Upper lobe of right lung (tissue), 1 donor: ENCODE data around the gene UHRF2. TPM values are rescaled to one million over a fixed set of nuclear protein-coding genes. Genes with fewer than 3 reads are reported as not detected.

Source experiments
- ATAC-seq: fragments of 200-7000 bp; cut with Tn5 transposase; one replicate; pipeline ENCODE4 v1.9.1; 2020; ENCODE audit warnings: mild to moderate bottlenecking, moderate library complexity
- DNase-seq: peaks from one replicate; pipeline ENCODE4 v3.0.0-alpha.2; 2020
- H3K27ac ChIP-seq: fragments of 200-600 bp; one replicate; pipeline ENCODE4 v1.8.0; 2022
- H3K27me3 ChIP-seq: fragments of 200-600 bp; one replicate; pipeline ENCODE4 v1.8.0; 2022; ENCODE audit warnings: mild to moderate bottlenecking
- H3K36me3 ChIP-seq: fragments of 200-600 bp; one replicate; pipeline ENCODE4 v1.8.0; 2022
- H3K4me1 ChIP-seq: fragments of 200-600 bp; one replicate; pipeline ENCODE4 v1.8.0; 2022
- H3K4me3 ChIP-seq: fragments of 200-600 bp; one replicate; pipeline ENCODE4 v1.8.0; 2022; ENCODE audit warnings: mild to moderate bottlenecking
- H3K9me3 ChIP-seq: fragments of 200-600 bp; one replicate; pipeline ENCODE4 v1.8.0; 2022
- intact Hi-C: fragments of 100-400 bp; cut with DNase I; formaldehyde crosslinking; loops from one replicate; pipeline ENCODE4 v1.11.0; 2022
- total RNA-seq: library from RNA; stranded (reverse); fragmentation: NEBNext Ultra II Directional; extraction: Animal tissue kit (Norgen Biotek cat#: 25700); gene quantifications from one replicate; pipeline ENCODE4 v1.2.1, GENCODE V29; 2021
- TF ChIP-seq, protein P1 (sequence below): fragments of 200-600 bp; IDR thresholded peaks from one replicate; pipeline ENCODE4 v1.8.0; 2022; ENCODE audit warnings: antibody characterized with exemption
- donor health status: DM: no; HTN: yes; CAD: no; lungs with severe emphysema.

The UHRF2 gene
- total RNA-seq, 1 donor from 2014 or later, result 42.4 TPM

DNA sequence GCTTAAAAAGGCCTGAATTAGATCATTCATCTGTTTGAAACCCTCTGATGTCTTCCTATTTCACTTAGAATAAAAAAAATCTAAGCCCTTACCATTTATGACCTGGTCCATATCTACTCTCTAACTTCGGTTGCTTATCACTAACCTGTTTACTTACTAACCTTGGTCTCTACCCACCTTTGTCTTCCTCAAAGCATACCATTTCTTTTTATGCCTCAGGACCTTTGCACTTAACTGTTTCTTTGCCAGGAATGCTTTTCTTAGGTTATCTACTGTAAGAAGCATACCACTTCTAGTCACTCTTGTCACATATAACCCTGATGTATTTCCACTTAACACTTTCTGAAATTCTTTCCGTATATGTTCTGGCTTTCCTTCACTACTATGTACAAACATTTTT lies 67.0 kb downstream of the UHRF2 start:
- intact Hi-C loops, result no loop called here
- Histone ChIP-seq H3K27me3 (no peaks in the 10 kb centered on the region), H3K27ac (no peak overlapping the region), H3K4me1 (no peaks in the 10 kb centered on the region), H3K9me3 (no peaks in the 10 kb centered on the region), H3K36me3 (peaks cover 67% of the 10 kb centered on the region), H3K4me3 (no peak overlapping the region)
- ATAC-seq, result no peak
- no peak for DNase-seq
- TF ChIP-seq, protein P1, sequence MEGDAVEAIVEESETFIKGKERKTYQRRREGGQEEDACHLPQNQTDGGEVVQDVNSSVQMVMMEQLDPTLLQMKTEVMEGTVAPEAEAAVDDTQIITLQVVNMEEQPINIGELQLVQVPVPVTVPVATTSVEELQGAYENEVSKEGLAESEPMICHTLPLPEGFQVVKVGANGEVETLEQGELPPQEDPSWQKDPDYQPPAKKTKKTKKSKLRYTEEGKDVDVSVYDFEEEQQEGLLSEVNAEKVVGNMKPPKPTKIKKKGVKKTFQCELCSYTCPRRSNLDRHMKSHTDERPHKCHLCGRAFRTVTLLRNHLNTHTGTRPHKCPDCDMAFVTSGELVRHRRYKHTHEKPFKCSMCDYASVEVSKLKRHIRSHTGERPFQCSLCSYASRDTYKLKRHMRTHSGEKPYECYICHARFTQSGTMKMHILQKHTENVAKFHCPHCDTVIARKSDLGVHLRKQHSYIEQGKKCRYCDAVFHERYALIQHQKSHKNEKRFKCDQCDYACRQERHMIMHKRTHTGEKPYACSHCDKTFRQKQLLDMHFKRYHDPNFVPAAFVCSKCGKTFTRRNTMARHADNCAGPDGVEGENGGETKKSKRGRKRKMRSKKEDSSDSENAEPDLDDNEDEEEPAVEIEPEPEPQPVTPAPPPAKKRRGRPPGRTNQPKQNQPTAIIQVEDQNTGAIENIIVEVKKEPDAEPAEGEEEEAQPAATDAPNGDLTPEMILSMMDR, result no peak

DNA sequence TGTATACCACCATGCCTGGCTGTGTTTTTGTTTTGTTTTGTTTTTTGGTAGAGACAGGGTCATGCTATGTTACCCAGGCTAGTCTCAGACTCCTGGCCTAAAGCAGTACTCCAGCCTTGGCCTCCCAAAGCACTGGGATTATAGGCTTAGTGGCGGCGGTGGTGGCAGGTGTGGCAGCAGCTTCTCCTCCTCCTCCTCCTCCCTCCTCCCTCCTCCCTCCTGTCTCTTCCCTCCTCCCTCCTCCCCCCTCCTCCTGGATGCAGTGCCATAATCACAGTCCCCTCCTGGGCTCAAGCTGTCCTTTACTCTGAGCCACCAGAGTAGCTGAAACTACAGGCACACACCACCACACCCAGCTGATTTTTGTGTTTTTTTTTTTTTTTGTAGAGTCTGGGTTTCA lies 71.2 kb downstream of the UHRF2 start:
- H3K36me3 ChIP-seq, result peaks cover 85% of the 10 kb centered on the region
- H3K4me3 ChIP-seq, result no peak overlapping the region
- no peaks in the 10 kb centered on the region for H3K9me3 ChIP-seq
- TF ChIP-seq, protein P1, result no peak
- DNase-seq (no peak), ATAC-seq (no peak)
- H3K27me3 ChIP-seq, result no peaks in the 10 kb centered on the region
- no peak overlapping the region for H3K27ac ChIP-seq
- intact Hi-C loops, result no loop called here
- no peaks in the 10 kb centered on the region for H3K4me1 ChIP-seq

DNA sequence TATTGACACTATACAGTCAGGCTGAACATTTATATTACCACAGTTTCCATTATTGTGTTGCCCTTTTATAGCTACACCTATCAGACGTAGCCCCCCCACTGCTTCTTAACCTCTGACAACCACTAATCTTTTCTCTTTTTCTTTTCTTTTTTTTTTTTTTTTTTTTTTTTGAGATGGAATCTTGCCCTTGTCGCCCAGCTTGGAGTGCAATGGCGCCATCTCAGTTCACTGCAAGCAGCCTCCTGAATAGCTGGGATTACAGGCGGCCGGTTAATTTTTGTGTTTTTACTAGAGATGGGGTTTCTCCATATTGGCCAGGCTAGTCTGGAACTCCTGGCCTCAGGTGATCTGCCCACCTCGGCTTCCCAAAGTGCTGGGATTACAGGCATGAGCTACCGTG lies 75.4 kb downstream of the UHRF2 start:
- TF ChIP-seq, protein P1, result no peak
- Histone ChIP-seq H3K4me1 (no peaks in the 10 kb centered on the region), H3K27me3 (no peaks in the 10 kb centered on the region), H3K36me3 (peaks cover 77% of the 10 kb centered on the region), H3K4me3 (no peak overlapping the region), H3K9me3 (no peaks in the 10 kb centered on the region), H3K27ac (no peak overlapping the region)
- no peak for ATAC-seq
- no peak for DNase-seq
- intact Hi-C loops, result no loop called here

GRCh38 chr9:6489099-6489498 lies 76.1 kb downstream of the UHRF2 start:
- Histone ChIP-seq H3K9me3 (no peaks in the 10 kb centered on the region), H3K36me3 (peaks cover 78% of the 10 kb centered on the region), H3K27me3 (no peaks in the 10 kb centered on the region), H3K4me3 (no peak overlapping the region), H3K27ac (no peak overlapping the region), H3K4me1 (no peaks in the 10 kb centered on the region)
- TF ChIP-seq, protein P1, result no peak
- ATAC-seq, result no peak
- intact Hi-C loops, result no loop called here
- DNase-seq, result no peak

GRCh38 chr9:6490863-6491262 lies 77.9 kb downstream of the UHRF2 start:
- H3K4me3 ChIP-seq, result no peak overlapping the region
- DNase-seq (no peak), ATAC-seq (no peak)
- H3K27me3 ChIP-seq, result no peaks in the 10 kb centered on the region
- H3K4me1 ChIP-seq, result no peaks in the 10 kb centered on the region
- intact Hi-C loops, result no loop called here
- H3K36me3 ChIP-seq, result peaks cover 68% of the 10 kb centered on the region
- H3K9me3 ChIP-seq, result no peaks in the 10 kb centered on the region
- H3K27ac ChIP-seq, result no peak overlapping the region
- TF ChIP-seq, protein P1, result no peak

- TF ChIP-seq, protein P1, result no peak
- intact Hi-C loops, result no loop called here
- Histone ChIP-seq H3K36me3 (peaks cover 66% of the 10 kb centered on the region), H3K4me3 (no peak overlapping the region), H3K9me3 (no peaks in the 10 kb centered on the region), H3K27ac (no peak overlapping the region), H3K27me3 (no peaks in the 10 kb centered on the region), H3K4me1 (no peaks in the 10 kb centered on the region)
- no peak for ATAC-seq
- DNase-seq, result no peak
Measured at GRCh38 chr9:6495466-6495865, 82.5 kb downstream of the UHRF2 start.
